Kidney epithelial cell (primary cell): Measurements from ENCODE around the gene ITGA6. TPM values are rescaled to one million over a fixed set of nuclear protein-coding genes. Genes with fewer than 3 reads are reported as not detected.
A peak's percentile ranks its signal among the peaks of the same experiment; 100 is the strongest.

Experiments used
- DNase-seq: peaks from one replicate; pipeline ENCODE4 v3.0.0-alpha.2; 2010; ENCODE audit warnings: low read depth
- H3K27me3 ChIP-seq: 2 replicates; pipeline ENCODE4 v1.6.0; 2011; ENCODE audit warnings: low read length; ENCODE audit not compliant: control insufficient read depth, insufficient read depth
- H3K36me3 ChIP-seq: 2 replicates; pipeline ENCODE4 v1.5.1; 2011; ENCODE audit warnings: low read length; ENCODE audit not compliant: control insufficient read depth, insufficient read depth
- H3K4me3 ChIP-seq: 2 replicates; pipeline ENCODE4 v1.5.1; 2011; ENCODE audit warnings: low read depth, mild to moderate bottlenecking, control low read depth, low read length
- CTCF ChIP-seq: IDR thresholded peaks from 2 replicates; pipeline ENCODE4 v1.5.1; 2011; ENCODE audit warnings: mild to moderate bottlenecking, moderate library complexity, low read length, control low read depth, inconsistent platforms; ENCODE audit not compliant: insufficient read depth, poor library complexity, severe bottlenecking
- total RNA-seq: library from RNA; depleted of rRNA; stranded (reverse); fragments of >200 nt; gene quantifications from 2 replicates; pipeline ENCODE4 v1.2.3, GENCODE V29; 2015

ITGA6 gene
- total RNA-seq, 1 donor from 2014 or later, result 94.7 TPM

- DNase-seq, result no peak
- TF ChIP-seq CTCF, result no peak
These were observed 127.2 kb downstream of the ITGA6 start for GRCh38 chr2:172554352-172555271.

GRCh38 chr2:172555272-172555521 is 127.8 kb downstream of the ITGA6 start:
- no peaks in the 10 kb centered on the region for H3K27me3 ChIP-seq
- peak overlapping the region; percentile 89 for H3K4me3 ChIP-seq
- no peak for DNase-seq
- H3K36me3 ChIP-seq, result no peaks in the 10 kb centered on the region
- TF ChIP-seq CTCF, result no peak

More at GRCh38 chr2:172554352-172555271, 127.2 kb downstream of the ITGA6 start:
- Histone ChIP-seq H3K27me3 (no peaks in the 10 kb centered on the region), H3K36me3 (no peaks in the 10 kb centered on the region), H3K4me3 (peak overlapping the region; percentile 89)

Other genes with a start within 250 kb of the ITGA6 start
- gene PDK1, start 128.5 kb downstream of the ITGA6 start, total RNA-seq, result 7.7 and 11.8 TPM in 2 replicates